Astrocyte of the hippocampus (primary cell): Measurements from ENCODE around the gene TRIM24.
"Not testable (repeated sequence)": the region's sequence is repeated elsewhere in the genome, so short reads cannot be mapped to it uniquely, and the experiment has no call there.

ENCODE experiments used
- DNase-seq: peaks from one replicate; pipeline ENCODE4 v3.0.0; 2011; ENCODE audit warnings: low read depth, low spot score

Gene TRIM24

GRCh38 chr7:138460649-138461607 is 869 bp downstream of the TRIM24 start:
- DNase-seq = peak; percentile 76

GRCh38 chr7:138463291-138463618 is 3.2 kb downstream of the TRIM24 start:
- not testable (repeated sequence) for DNase-seq

GRCh38 chr7:138465046-138465445 is 5.0 kb downstream of the TRIM24 start:
- peak; percentile 16 for DNase-seq

- not testable (repeated sequence) for DNase-seq
Measured at GRCh38 chr7:138466069-138466756, 6.2 kb downstream of the TRIM24 start.

- DNase-seq = no peak
Measured at GRCh38 chr7:138468244-138469123, 8.4 kb downstream of the TRIM24 start.

- no peak for DNase-seq
Measured at GRCh38 chr7:138470391-138471157, 10.5 kb downstream of the TRIM24 start.

GRCh38 chr7:138472292-138473079 is 12.4 kb downstream of the TRIM24 start:
- DNase-seq = no peak

- DNase-seq = no peak
Measured at GRCh38 chr7:138475377-138475776, 15.3 kb downstream of the TRIM24 start.

GRCh38 chr7:138477081-138477578 is 17.1 kb downstream of the TRIM24 start:
- no peak for DNase-seq

- peak; percentile 59 for DNase-seq
Measured at GRCh38 chr7:138477581-138477980, 17.5 kb downstream of the TRIM24 start.

GRCh38 chr7:138478499-138478908 is 18.4 kb downstream of the TRIM24 start:
- DNase-seq = peak; percentile 41

GRCh38 chr7:138480527-138480926 is 20.5 kb downstream of the TRIM24 start:
- no peak for DNase-seq

GRCh38 chr7:138481447-138482380 is 21.7 kb downstream of the TRIM24 start:
- DNase-seq = no peak

- DNase-seq = no peak
Measured at GRCh38 chr7:138483531-138483930, 23.5 kb downstream of the TRIM24 start.

GRCh38 chr7:138485508-138485907 is 25.4 kb downstream of the TRIM24 start:
- DNase-seq = not testable (repeated sequence)

GRCh38 chr7:138489139-138489538 is 29.1 kb downstream of the TRIM24 start:
- not testable (repeated sequence) for DNase-seq

GRCh38 chr7:138491612-138492386 is 31.7 kb downstream of the TRIM24 start:
- DNase-seq = peak; percentile 32

GRCh38 chr7:138492423-138492822 is 32.4 kb downstream of the TRIM24 start:
- no peak for DNase-seq
